IPS-20b (cell line): Measurements from ENCODE around the gene EVA1A.

Experiments
- H3K27ac ChIP-seq: one replicate; pipeline ENCODE4 v1.5.1; 2013; ENCODE audit warnings: low read length
- H3K27me3 ChIP-seq: 2 replicates; pipeline ENCODE4 v1.6.1; 2013; ENCODE audit warnings: mild to moderate bottlenecking, low read length, inconsistent platforms; ENCODE audit not compliant: insufficient read depth
- H3K36me3 ChIP-seq: 2 replicates; pipeline ENCODE4 v1.6.1; 2013; ENCODE audit warnings: low read depth, mild to moderate bottlenecking, inconsistent platforms, low read length, moderate library complexity; ENCODE audit not compliant: insufficient read depth
- H3K4me1 ChIP-seq: 2 replicates; pipeline ENCODE4 v1.6.1; 2013; ENCODE audit warnings: mild to moderate bottlenecking, control low read depth, inconsistent platforms, low read length, moderate library complexity; ENCODE audit not compliant: insufficient read depth
- H3K4me3 ChIP-seq: 2 replicates; pipeline ENCODE4 v1.5.1; 2013; ENCODE audit warnings: mild to moderate bottlenecking, low read length, inconsistent platforms
- H3K9ac ChIP-seq: 2 replicates; pipeline ENCODE4 v1.6.1; 2013; ENCODE audit warnings: low read depth, mild to moderate bottlenecking, inconsistent platforms, low read length, moderate library complexity
- H3K9me3 ChIP-seq: 2 replicates; pipeline ENCODE4 v1.6.1; 2013; ENCODE audit warnings: mild to moderate bottlenecking, low read depth, low read length, inconsistent platforms; ENCODE audit not compliant: insufficient read depth

EVA1A gene

GRCh38 chr2:75528221-75528977 is 32.3 kb downstream of the EVA1A start:
- Histone ChIP-seq H3K9ac (no peak overlapping the region), H3K36me3 (no peaks in the 10 kb centered on the region), H3K27ac (no peak overlapping the region), H3K4me1 (0 out of 2 replicates have a peak, but pooled peaks cover 11% of the 10 kb centered on the region), H3K27me3 (no peaks in the 10 kb centered on the region), H3K4me3 (no peak overlapping the region), H3K9me3 (no peaks in the 10 kb centered on the region)

- Histone ChIP-seq H3K4me3 (no peak overlapping the region), H3K4me1 (0 out of 2 replicates have a peak, but pooled peaks cover 11% of the 10 kb centered on the region), H3K9ac (no peak overlapping the region), H3K9me3 (no peaks in the 10 kb centered on the region), H3K27me3 (no peaks in the 10 kb centered on the region), H3K27ac (no peak overlapping the region), H3K36me3 (no peaks in the 10 kb centered on the region)
Observed at GRCh38 chr2:75527676-75528075, 33.1 kb downstream of the EVA1A start.

GRCh38 chr2:75526842-75527241 is 33.9 kb downstream of the EVA1A start:
- no peaks in the 10 kb centered on the region for H3K27me3 ChIP-seq
- no peaks in the 10 kb centered on the region for H3K36me3 ChIP-seq
- H3K9ac ChIP-seq = no peak overlapping the region
- no peak overlapping the region for H3K4me3 ChIP-seq
- 0 out of 2 replicates have a peak, but pooled peaks cover 11% of the 10 kb centered on the region for H3K4me1 ChIP-seq
- no peak overlapping the region for H3K27ac ChIP-seq
- H3K9me3 ChIP-seq = no peaks in the 10 kb centered on the region

- no peak overlapping the region for H3K9ac ChIP-seq
- no peak overlapping the region for H3K4me3 ChIP-seq
- no peaks in the 10 kb centered on the region for H3K36me3 ChIP-seq
- H3K27ac ChIP-seq = no peak overlapping the region
- 0 out of 2 replicates have a peak, but pooled peaks cover 11% of the 10 kb centered on the region for H3K4me1 ChIP-seq
- H3K9me3 ChIP-seq = no peaks in the 10 kb centered on the region
- no peaks in the 10 kb centered on the region for H3K27me3 ChIP-seq
Observed at GRCh38 chr2:75525434-75526310, 35.1 kb downstream of the EVA1A start.

- Histone ChIP-seq H3K9me3 (no peaks in the 10 kb centered on the region), H3K4me3 (no peak overlapping the region), H3K27me3 (no peaks in the 10 kb centered on the region), H3K27ac (no peak overlapping the region), H3K4me1 (0 out of 2 replicates have a peak, but pooled peaks cover 11% of the 10 kb centered on the region), H3K36me3 (no peaks in the 10 kb centered on the region), H3K9ac (no peak overlapping the region)
Observed at GRCh38 chr2:75524276-75524911, 36.3 kb downstream of the EVA1A start.

- Histone ChIP-seq H3K9me3 (no peaks in the 10 kb centered on the region), H3K27ac (no peak overlapping the region), H3K9ac (no peak overlapping the region), H3K27me3 (no peaks in the 10 kb centered on the region), H3K36me3 (no peaks in the 10 kb centered on the region), H3K4me1 (0 out of 2 replicates have a peak, but pooled peaks cover 9% of the 10 kb centered on the region), H3K4me3 (no peak overlapping the region)
Observed at GRCh38 chr2:75523313-75524275, 37.1 kb downstream of the EVA1A start.

GRCh38 chr2:75522543-75523312 is 38.0 kb downstream of the EVA1A start:
- H3K4me1 ChIP-seq = 0 out of 2 replicates have a peak, but pooled peaks cover under 1% of the 10 kb centered on the region
- H3K36me3 ChIP-seq = no peaks in the 10 kb centered on the region
- H3K9ac ChIP-seq = no peak overlapping the region
- no peaks in the 10 kb centered on the region for H3K9me3 ChIP-seq
- no peaks in the 10 kb centered on the region for H3K27me3 ChIP-seq
- H3K27ac ChIP-seq = no peak overlapping the region
- H3K4me3 ChIP-seq = no peak overlapping the region

GRCh38 chr2:75521225-75521872 is 39.4 kb downstream of the EVA1A start:
- Histone ChIP-seq H3K9me3 (no peaks in the 10 kb centered on the region), H3K36me3 (no peaks in the 10 kb centered on the region), H3K27ac (no peak overlapping the region), H3K9ac (no peak overlapping the region), H3K4me1 (no peaks in the 10 kb centered on the region), H3K4me3 (no peak overlapping the region), H3K27me3 (no peaks in the 10 kb centered on the region)

GRCh38 chr2:75519843-75520242 is 40.9 kb downstream of the EVA1A start:
- Histone ChIP-seq H3K36me3 (no peaks in the 10 kb centered on the region), H3K9me3 (no peaks in the 10 kb centered on the region), H3K9ac (no peak overlapping the region), H3K27ac (no peak overlapping the region), H3K4me3 (no peak overlapping the region), H3K4me1 (no peaks in the 10 kb centered on the region), H3K27me3 (no peaks in the 10 kb centered on the region)
